Suprapubic skin (tissue), 4 donors: ENCODE measurements around the gene GKN2. TPM values are rescaled to one million over a fixed set of nuclear protein-coding genes. Genes with fewer than 3 reads are reported as not detected.

Experiments
- DNase-seq, 2 donors: peaks; one replicate each; pipeline ENCODE4 v3.0.0-alpha.2; 2019; ENCODE audit warnings: low spot score in 2 of 2
- H3K27ac ChIP-seq: fragments of 200-600 bp; sonication (generic); one replicate; pipeline ENCODE4 v1.5.1; 2019
- H3K27me3 ChIP-seq: fragments of 200-600 bp; sonication (generic); one replicate; pipeline ENCODE4 v1.5.1; 2019
- H3K36me3 ChIP-seq: fragments of 200-600 bp; sonication (generic); one replicate; pipeline ENCODE4 v1.5.1; 2019
- H3K4me1 ChIP-seq: fragments of 200-600 bp; sonication (generic); one replicate; pipeline ENCODE4 v1.5.1; 2019
- H3K4me3 ChIP-seq: fragments of 200-600 bp; sonication (generic); one replicate; pipeline ENCODE4 v1.5.1; 2019; ENCODE audit warnings: mild to moderate bottlenecking
- H3K9me3 ChIP-seq: fragments of 200-600 bp; sonication (generic); one replicate; pipeline ENCODE4 v1.5.1; 2019
- CTCF ChIP-seq, 2 donors: fragments of 200-600 bp in 1 of 2; fragments of 450-650 bp in 1 of 2; sonication (generic) in 1 of 2; IDR thresholded peaks; one replicate each; pipeline ENCODE4 v1.5.1; 2016 to 2019; ENCODE audit warnings: antibody characterized with exemption in 2 of 2, mild to moderate bottlenecking in 1 of 2, moderate library complexity in 1 of 2
- EP300 ChIP-seq: sonication (generic); formaldehyde crosslinking; IDR thresholded peaks from one replicate; pipeline ENCODE4 v1.6.1; 2017; ENCODE audit warnings: antibody characterized with exemption
- POLR2A ChIP-seq, 2 donors: fragments of 450-650 bp; IDR thresholded peaks; one replicate each; pipeline ENCODE4 v1.6.1; 2017; ENCODE audit warnings: antibody characterized with exemption in 2 of 2, mild to moderate bottlenecking in 2 of 2, moderate library complexity in 2 of 2
- POLR2AphosphoS5 ChIP-seq, 3 donors: sonication (generic); formaldehyde crosslinking; IDR thresholded peaks; one replicate each; pipeline ENCODE4 v1.6.1; 2017; ENCODE audit warnings: antibody characterized with exemption in 3 of 3
- WGBS: methylation state at CpG from one replicate; pipeline ENCODE4 v1.1.5; 2018; 5-methylcytosine and 5-hydroxymethylcytosine counted together
- total RNA-seq, 4 donors: library from RNA; depleted of rRNA; stranded (reverse); fragments of >200 nt; gene quantifications; one replicate each; pipeline ENCODE4 v1.1.0, GENCODE V29; 2016

Gene GKN2
- total RNA-seq, 4 donors from 2014 or later = not detected

DNA sequence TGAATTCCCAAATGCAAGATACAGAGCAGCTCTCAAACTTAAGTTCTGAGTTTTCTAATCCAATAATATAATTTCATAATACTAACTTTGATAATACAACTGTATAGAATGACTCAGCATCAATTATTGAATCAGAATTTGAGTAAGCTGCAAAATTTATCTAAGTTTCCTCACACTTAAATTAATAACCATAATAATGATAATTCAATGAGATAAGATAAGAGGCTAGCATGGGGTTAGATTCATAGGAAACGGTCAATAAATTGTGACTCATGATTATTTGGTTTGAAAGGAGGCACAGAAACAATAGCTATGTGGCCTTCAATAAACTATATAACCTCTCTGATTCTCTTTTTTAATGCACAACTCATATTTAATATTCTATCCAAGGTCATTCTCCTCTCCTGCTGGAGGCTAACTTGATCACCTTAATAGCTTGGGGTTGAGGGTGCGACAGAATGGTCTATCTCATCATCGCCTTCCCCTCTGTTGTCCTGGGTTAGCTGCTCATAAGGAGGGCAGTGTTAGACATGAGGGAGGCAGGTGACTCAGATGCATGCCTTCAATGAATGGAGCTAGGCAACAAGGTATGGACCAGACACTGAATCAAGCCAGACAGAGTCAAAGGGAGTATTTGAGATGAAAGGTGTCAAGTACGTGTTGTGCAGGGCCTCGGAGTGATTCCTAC lies 45.3 kb downstream of the GKN2 start:
- Histone ChIP-seq H3K4me3 (no peak overlapping the region), H3K27me3 (no peaks in the 10 kb centered on the region), H3K9me3 (no peaks in the 10 kb centered on the region), H3K27ac (no peak overlapping the region), H3K36me3 (no peaks in the 10 kb centered on the region), H3K4me1 (peaks cover 18% of the 10 kb centered on the region)
- DNase-seq = no peak
- 89% methylated on average over 5 of the region's 5 CpGs for WGBS
- TF ChIP-seq EP300 = no peak
- no peak for TF ChIP-seq POLR2A (IDR thresholded peaks at IDR 0.05)
- TF ChIP-seq CTCF (IDR thresholded peaks at IDR 0.05) = no peak
- TF ChIP-seq POLR2AphosphoS5 (IDR thresholded peaks at IDR 0.05) = no peak

- TF ChIP-seq EP300 (no peak), CTCF (IDR thresholded peaks at IDR 0.05) (no peak), POLR2A (IDR thresholded peaks at IDR 0.05) (no peak), POLR2AphosphoS5 (IDR thresholded peaks at IDR 0.05) (no peak)
- whole genome bisulfite sequencing = 92% methylated on average over 3 of the region's 3 CpGs
Observed at GRCh38 chr2:68906716-68907115, 46.0 kb downstream of the GKN2 start.

GRCh38 chr2:68905116-68905515 lies 47.6 kb downstream of the GKN2 start:
- 89% methylated on average over 2 of the region's 2 CpGs for WGBS
- no peak for TF ChIP-seq POLR2A (IDR thresholded peaks at IDR 0.05)
- no peak for TF ChIP-seq CTCF (IDR thresholded peaks at IDR 0.05)
- no peak for TF ChIP-seq POLR2AphosphoS5 (IDR thresholded peaks at IDR 0.05)
- no peak for TF ChIP-seq EP300
- H3K27ac ChIP-seq = no peak overlapping the region
- H3K27me3 ChIP-seq = no peaks in the 10 kb centered on the region
- H3K4me3 ChIP-seq = no peak overlapping the region
- no peaks in the 10 kb centered on the region for H3K9me3 ChIP-seq
- DNase-seq = no peak
- H3K36me3 ChIP-seq = no peaks in the 10 kb centered on the region
- peaks cover 18% of the 10 kb centered on the region for H3K4me1 ChIP-seq

More at GRCh38 chr2:68906716-68907115, 46.0 kb downstream of the GKN2 start:
- no peak overlapping the region for H3K4me3 ChIP-seq
- H3K27ac ChIP-seq = no peak overlapping the region
- H3K9me3 ChIP-seq = no peaks in the 10 kb centered on the region
- H3K36me3 ChIP-seq = no peaks in the 10 kb centered on the region
- DNase-seq = no peak
- no peaks in the 10 kb centered on the region for H3K27me3 ChIP-seq
- peaks cover 18% of the 10 kb centered on the region for H3K4me1 ChIP-seq

DNA sequence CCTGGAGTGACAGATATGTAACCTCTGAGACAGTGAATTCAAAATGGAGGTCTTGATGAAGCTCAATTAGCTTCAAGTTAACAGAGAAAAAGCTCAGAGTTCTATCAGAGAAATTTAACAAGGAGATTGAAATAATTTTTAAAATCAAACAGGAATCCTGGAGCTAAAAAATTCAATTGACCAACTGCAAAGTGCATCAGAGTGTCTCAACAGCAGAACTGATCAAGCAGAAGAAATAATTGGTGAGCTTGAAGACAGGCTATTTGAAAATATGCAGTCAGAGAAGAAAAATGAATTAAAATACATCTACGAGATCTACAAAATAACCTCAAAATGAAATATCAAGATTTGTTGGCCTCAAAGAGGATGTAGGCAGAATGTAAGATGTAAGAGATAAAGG lies 51.1 kb downstream of the GKN2 start:
- no peaks in the 10 kb centered on the region for H3K9me3 ChIP-seq
- 92% methylated on average over 1 of the region's 1 CpG for WGBS
- no peaks in the 10 kb centered on the region for H3K36me3 ChIP-seq
- H3K27ac ChIP-seq = no peak overlapping the region
- H3K27me3 ChIP-seq = peaks cover 5% of the 10 kb centered on the region
- H3K4me3 ChIP-seq = no peak overlapping the region
- no peaks in the 10 kb centered on the region for H3K4me1 ChIP-seq
- TF ChIP-seq POLR2AphosphoS5 (IDR thresholded peaks at IDR 0.05) (no peak), POLR2A (IDR thresholded peaks at IDR 0.05) (no peak), EP300 (no peak), CTCF (IDR thresholded peaks at IDR 0.05) (no peak)
- DNase-seq = no peak

GRCh38 chr2:68901199-68901514 lies 51.5 kb downstream of the GKN2 start:
- WGBS = 88% methylated on average over 4 of the region's 4 CpGs
- TF ChIP-seq POLR2A (IDR thresholded peaks at IDR 0.05) = no peak
- TF ChIP-seq CTCF (IDR thresholded peaks at IDR 0.05) = no peak
- TF ChIP-seq POLR2AphosphoS5 (IDR thresholded peaks at IDR 0.05) = no peak
- no peak for TF ChIP-seq EP300
- Histone ChIP-seq H3K27ac (no peak overlapping the region), H3K9me3 (no peaks in the 10 kb centered on the region), H3K4me1 (no peaks in the 10 kb centered on the region), H3K27me3 (peaks cover 5% of the 10 kb centered on the region), H3K4me3 (no peak overlapping the region), H3K36me3 (no peaks in the 10 kb centered on the region)
- no peak for DNase-seq
